ENCODE data around the gene RIPK3.

RIPK3 gene

GRCh38 chr14:24299255-24300191, 40.3 kb downstream of the RIPK3 start, which contains the start of the genes DHRS1 and NOP9:
DHRS1 (minus strand) TSS chr14:24299780; CDS start chr14:24299106, 674 bp downstream.
NOP9 (plus strand) TSS chr14:24299850; CDS start chr14:24299955, 105 bp downstream.
- DNase-seq, result peak; percentile 87 to 93

- no peak for DNase-seq
Observed at GRCh38 chr14:24298892-24299254, 40.9 kb downstream of the RIPK3 start.

GRCh38 chr14:24297190-24297964, 42.4 kb downstream of the RIPK3 start:
- DNase-seq, result no peak

GRCh38 chr14:24296341-24297157, 43.2 kb downstream of the RIPK3 start:
- DNase-seq, result peak; percentile 62 to 79

- no peak for DNase-seq
Observed at GRCh38 chr14:24293525-24293924, 46.3 kb downstream of the RIPK3 start.

GRCh38 chr14:24292118-24292807, 47.5 kb downstream of the RIPK3 start:
- DNase-seq, result no peak

- DNase-seq, result no peak
Observed at GRCh38 chr14:24291446-24292117, 48.2 kb downstream of the RIPK3 start.

GRCh38 chr14:24290746-24291145, 49.0 kb downstream of the RIPK3 start:
- no peak for DNase-seq

GRCh38 chr14:24289649-24290280, 50.0 kb downstream of the RIPK3 start:
- peak; percentile 28 to 30 for DNase-seq

- no peak for DNase-seq
Observed at GRCh38 chr14:24286996-24287395, 52.8 kb downstream of the RIPK3 start.
